ENCODE measurements around the gene SPDYE2. TPM values are rescaled to one million over a fixed set of nuclear protein-coding genes. Genes with fewer than 3 reads are reported as not detected.
"Not testable (repeated sequence)": the region's sequence is repeated elsewhere in the genome, so short reads cannot be mapped to it uniquely, and the experiment has no call there.

The SPDYE2 gene
- polyA plus RNA-seq, 2 donors, result 0.05 TPM; not detected in 1

- H3K9me3 ChIP-seq (ENCODE audit: control insufficient read depth in 2 of 2, insufficient read depth in 1 of 2, low read depth in 1 of 2, low read length in 1 of 2); H3K36me3 ChIP-seq (ENCODE audit: control insufficient read depth in 2 of 2, insufficient read depth in 2 of 2, low read length in 1 of 2); H3K4me3 ChIP-seq (ENCODE audit: low read depth in 1 of 2, low read length in 2 of 2); H3K27ac ChIP-seq (ENCODE audit: low read depth in 2 of 2, low read length in 1 of 2); H3K27me3 ChIP-seq (ENCODE audit: control insufficient read depth in 1 of 2, insufficient read depth in 2 of 2, low read length in 2 of 2); H3K4me1 ChIP-seq (ENCODE audit: control insufficient read depth in 2 of 2, insufficient read depth in 2 of 2, low read length in 1 of 2): not testable (repeated sequence)
- 58 to 100% methylated on average over 2 to 4 of the region's 8 CpGs for WGBS, 2 donors
Measured at GRCh38 chr7:102535062-102535615, 15.9 kb upstream of the SPDYE2 start.

DNA sequence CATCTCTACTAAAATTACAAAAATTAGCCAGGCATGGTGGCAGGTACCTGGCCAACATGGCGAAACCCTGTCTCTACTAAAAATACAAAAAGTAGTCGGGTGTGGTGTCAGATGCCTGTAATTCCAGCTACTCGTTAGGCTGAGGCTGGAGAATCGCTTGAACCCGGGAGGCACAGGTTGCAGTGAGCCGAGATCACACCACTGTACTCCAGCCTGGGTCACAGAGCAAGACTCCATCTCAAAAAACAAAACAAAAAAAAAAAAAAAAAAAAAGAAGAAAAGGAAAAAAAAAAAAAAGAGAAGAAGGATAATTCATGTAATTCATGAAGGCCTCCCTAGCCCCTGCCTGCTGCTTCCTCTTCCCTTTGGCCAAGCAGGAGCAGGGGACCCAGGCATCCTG, 10.4 kb upstream of the SPDYE2 start:
- H3K4me3 ChIP-seq (ENCODE audit: low read depth in 1 of 2, low read length in 2 of 2); H3K27me3 ChIP-seq (ENCODE audit: control insufficient read depth in 1 of 2, insufficient read depth in 2 of 2, low read length in 2 of 2): not testable (repeated sequence)
- 92 to 93% methylated on average over 4 of the region's 6 CpGs for WGBS, 2 donors

GRCh38 chr7:102542083-102542482, 8.9 kb upstream of the SPDYE2 start:
- not testable (repeated sequence) for H3K27ac ChIP-seq (ENCODE audit: low read depth in 2 of 2, low read length in 1 of 2); H3K36me3 ChIP-seq (ENCODE audit: control insufficient read depth in 2 of 2, insufficient read depth in 2 of 2, low read length in 1 of 2); H3K9me3 ChIP-seq (ENCODE audit: control insufficient read depth in 2 of 2, insufficient read depth in 1 of 2, low read depth in 1 of 2, low read length in 1 of 2); H3K4me3 ChIP-seq (ENCODE audit: low read depth in 1 of 2, low read length in 2 of 2); H3K4me1 ChIP-seq (ENCODE audit: control insufficient read depth in 2 of 2, insufficient read depth in 2 of 2, low read length in 1 of 2); H3K27me3 ChIP-seq (ENCODE audit: control insufficient read depth in 1 of 2, insufficient read depth in 2 of 2, low read length in 2 of 2)
- 94 to 98% methylated on average over 3 to 4 of the region's 8 CpGs for WGBS, 2 donors

More for the DNA sequence above, 10.4 kb upstream of the SPDYE2 start:
- not testable (repeated sequence) for H3K27ac ChIP-seq (ENCODE audit: low read depth in 2 of 2, low read length in 1 of 2); H3K4me1 ChIP-seq (ENCODE audit: control insufficient read depth in 2 of 2, insufficient read depth in 2 of 2, low read length in 1 of 2); H3K9me3 ChIP-seq (ENCODE audit: control insufficient read depth in 2 of 2, insufficient read depth in 1 of 2, low read depth in 1 of 2, low read length in 1 of 2); H3K36me3 ChIP-seq (ENCODE audit: control insufficient read depth in 2 of 2, insufficient read depth in 2 of 2, low read length in 1 of 2)

- H3K27me3 ChIP-seq (ENCODE audit: control insufficient read depth in 1 of 2, insufficient read depth in 2 of 2, low read length in 2 of 2); H3K27ac ChIP-seq (ENCODE audit: low read depth in 2 of 2, low read length in 1 of 2); H3K36me3 ChIP-seq (ENCODE audit: control insufficient read depth in 2 of 2, insufficient read depth in 2 of 2, low read length in 1 of 2); H3K9me3 ChIP-seq (ENCODE audit: control insufficient read depth in 2 of 2, insufficient read depth in 1 of 2, low read depth in 1 of 2, low read length in 1 of 2); H3K4me3 ChIP-seq (ENCODE audit: low read depth in 1 of 2, low read length in 2 of 2); H3K4me1 ChIP-seq (ENCODE audit: control insufficient read depth in 2 of 2, insufficient read depth in 2 of 2, low read length in 1 of 2): not testable (repeated sequence)
- 89 to 97% methylated on average over 7 of the region's 11 CpGs for WGBS, 2 donors
Measured at GRCh38 chr7:102542771-102543170, 8.3 kb upstream of the SPDYE2 start.

DNA sequence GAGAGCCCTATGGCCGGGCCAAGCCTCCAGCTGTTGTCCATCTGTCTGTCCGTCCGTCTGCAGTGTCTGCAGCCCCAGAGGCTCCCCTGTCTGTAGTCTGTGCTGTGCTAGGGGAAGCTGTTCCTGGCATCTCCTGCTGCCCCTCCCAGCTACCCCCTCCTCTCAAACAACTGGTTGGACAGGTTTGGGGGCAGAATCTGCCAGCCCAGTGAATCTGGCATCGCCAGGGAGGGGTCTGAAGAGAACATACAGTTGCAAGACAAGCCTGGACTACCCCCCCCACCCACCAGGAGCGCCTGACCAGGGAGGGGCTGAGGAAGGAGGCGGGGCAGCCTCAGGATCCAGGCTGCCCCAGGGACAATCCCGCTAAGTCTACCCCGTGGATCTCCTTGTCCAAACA, 7.4 kb upstream of the SPDYE2 start, which contains the start of gene UPK3BL2:
Gene UPK3BL2 (minus strand): TSS at position 101 of the 400 bp plus-strand sequence. CDS start 60 bp downstream, at position 41.
- H3K27ac ChIP-seq (ENCODE audit: low read depth in 2 of 2, low read length in 1 of 2), result not testable (repeated sequence)
- WGBS, 2 donors, result no CpG with 5 or more reads among the region's 8 CpGs

DNA sequence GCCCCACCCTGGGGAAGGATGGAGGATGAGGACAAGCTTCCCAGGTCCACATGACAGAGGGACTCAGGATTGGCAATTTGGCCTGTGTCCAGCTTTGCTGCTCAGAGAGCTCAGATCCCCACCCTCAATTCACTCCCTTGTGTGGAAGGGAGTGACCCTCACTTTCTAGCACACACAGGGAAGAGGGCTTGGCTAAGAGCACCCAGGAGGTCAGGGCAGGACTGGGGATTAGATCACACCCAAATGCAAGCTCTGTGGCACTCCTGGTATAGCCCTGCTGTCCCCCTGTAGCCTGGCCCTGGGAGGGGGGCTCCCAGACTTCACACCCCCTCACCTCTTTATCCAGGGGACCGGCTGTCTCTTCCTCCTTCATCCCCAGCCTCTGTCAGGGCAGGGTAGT, 6.7 kb upstream of the SPDYE2 start:
- H3K27ac ChIP-seq (ENCODE audit: low read depth in 2 of 2, low read length in 1 of 2); H3K4me3 ChIP-seq (ENCODE audit: low read depth in 1 of 2, low read length in 2 of 2); H3K9me3 ChIP-seq (ENCODE audit: control insufficient read depth in 2 of 2, insufficient read depth in 1 of 2, low read depth in 1 of 2, low read length in 1 of 2); H3K27me3 ChIP-seq (ENCODE audit: control insufficient read depth in 1 of 2, insufficient read depth in 2 of 2, low read length in 2 of 2); H3K4me1 ChIP-seq (ENCODE audit: control insufficient read depth in 2 of 2, insufficient read depth in 2 of 2, low read length in 1 of 2); H3K36me3 ChIP-seq (ENCODE audit: control insufficient read depth in 2 of 2, insufficient read depth in 2 of 2, low read length in 1 of 2): not testable (repeated sequence)
- no CpG with 5 or more reads among the region's 1 CpG for WGBS, 2 donors

More for the DNA sequence above, 7.4 kb upstream of the SPDYE2 start, which contains the start of gene UPK3BL2:
- not testable (repeated sequence) for H3K36me3 ChIP-seq (ENCODE audit: control insufficient read depth in 2 of 2, insufficient read depth in 2 of 2, low read length in 1 of 2); H3K9me3 ChIP-seq (ENCODE audit: control insufficient read depth in 2 of 2, insufficient read depth in 1 of 2, low read depth in 1 of 2, low read length in 1 of 2); H3K27me3 ChIP-seq (ENCODE audit: control insufficient read depth in 1 of 2, insufficient read depth in 2 of 2, low read length in 2 of 2); H3K4me3 ChIP-seq (ENCODE audit: low read depth in 1 of 2, low read length in 2 of 2); H3K4me1 ChIP-seq (ENCODE audit: control insufficient read depth in 2 of 2, insufficient read depth in 2 of 2, low read length in 1 of 2)

DNA sequence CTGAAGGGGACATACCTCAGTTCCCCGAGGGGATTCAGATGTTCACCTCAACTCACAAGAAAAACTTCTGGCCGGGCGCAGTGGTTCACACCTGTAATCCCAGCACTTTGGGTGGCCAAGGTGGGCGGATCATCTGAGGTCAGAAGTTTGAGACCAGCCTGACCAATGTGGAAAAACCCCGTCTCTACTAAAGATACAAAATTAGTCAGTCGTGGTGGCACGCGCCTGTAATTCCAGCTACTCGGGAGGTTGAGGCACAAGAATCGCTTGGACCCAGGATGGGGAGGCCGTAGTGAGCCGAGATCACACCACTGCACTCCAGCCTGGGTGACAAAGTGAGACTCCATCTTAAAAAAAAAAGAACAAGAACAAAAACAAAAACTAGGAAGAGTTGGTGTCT, 5.7 kb upstream of the SPDYE2 start:
- not testable (repeated sequence) for H3K4me1 ChIP-seq (ENCODE audit: control insufficient read depth in 2 of 2, insufficient read depth in 2 of 2, low read length in 1 of 2); H3K4me3 ChIP-seq (ENCODE audit: low read depth in 1 of 2, low read length in 2 of 2); H3K27me3 ChIP-seq (ENCODE audit: control insufficient read depth in 1 of 2, insufficient read depth in 2 of 2, low read length in 2 of 2); H3K9me3 ChIP-seq (ENCODE audit: control insufficient read depth in 2 of 2, insufficient read depth in 1 of 2, low read depth in 1 of 2, low read length in 1 of 2); H3K27ac ChIP-seq (ENCODE audit: low read depth in 2 of 2, low read length in 1 of 2); H3K36me3 ChIP-seq (ENCODE audit: control insufficient read depth in 2 of 2, insufficient read depth in 2 of 2, low read length in 1 of 2)
- WGBS, 2 donors, result 92 to 96% methylated on average over 7 to 8 of the region's 12 CpGs

DNA sequence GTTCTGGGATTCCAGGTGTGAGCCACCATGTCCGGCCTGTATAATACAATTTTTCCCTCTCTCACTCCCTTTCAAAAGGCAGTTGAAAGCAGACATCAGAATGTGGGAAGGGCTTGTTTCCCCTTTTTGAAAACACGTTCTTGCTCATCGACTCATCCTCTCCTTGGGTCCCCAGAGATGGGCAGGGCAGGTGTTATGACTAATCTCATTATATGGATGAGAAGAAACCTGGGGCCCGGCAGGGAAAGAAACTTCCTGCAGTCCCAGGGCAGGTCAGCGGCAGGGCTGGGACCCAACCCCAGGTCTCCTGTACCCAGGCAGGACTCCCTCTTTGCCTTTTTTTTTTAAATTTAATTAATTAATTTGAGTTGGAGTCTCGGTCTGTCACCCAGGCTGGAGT, 4.7 kb upstream of the SPDYE2 start:
- not testable (repeated sequence) for H3K4me1 ChIP-seq (ENCODE audit: control insufficient read depth in 2 of 2, insufficient read depth in 2 of 2, low read length in 1 of 2); H3K4me3 ChIP-seq (ENCODE audit: low read depth in 1 of 2, low read length in 2 of 2); H3K9me3 ChIP-seq (ENCODE audit: control insufficient read depth in 2 of 2, insufficient read depth in 1 of 2, low read depth in 1 of 2, low read length in 1 of 2); H3K36me3 ChIP-seq (ENCODE audit: control insufficient read depth in 2 of 2, insufficient read depth in 2 of 2, low read length in 1 of 2); H3K27ac ChIP-seq (ENCODE audit: low read depth in 2 of 2, low read length in 1 of 2); H3K27me3 ChIP-seq (ENCODE audit: control insufficient read depth in 1 of 2, insufficient read depth in 2 of 2, low read length in 2 of 2)
- 83 to 91% methylated on average over 1 of the region's 6 CpGs for WGBS, 2 donors

DNA sequence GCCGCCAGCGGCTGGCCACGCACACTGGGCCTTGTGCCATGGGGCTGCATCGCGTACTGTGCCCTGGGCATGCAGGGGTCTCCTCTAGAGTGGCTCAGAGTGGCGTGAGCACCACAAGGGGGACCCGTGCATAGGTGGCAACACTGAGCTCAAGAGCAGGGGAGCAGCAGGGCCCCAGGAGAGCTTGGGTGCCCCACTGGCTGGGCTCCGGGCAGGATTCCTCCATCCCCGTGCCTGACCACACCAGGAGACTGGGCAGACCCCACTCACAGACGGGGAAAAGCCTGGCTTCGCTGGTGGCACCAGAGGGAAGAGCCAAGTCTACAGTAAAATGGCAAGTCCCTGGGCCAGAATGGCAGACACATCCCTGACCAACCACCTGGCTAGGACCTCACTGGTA, 17.6 kb downstream of the SPDYE2 start:
- 96% methylated on average over 3 to 4 of the region's 11 CpGs for WGBS, 2 donors
- not testable (repeated sequence) for H3K9me3 ChIP-seq (ENCODE audit: control insufficient read depth in 2 of 2, insufficient read depth in 1 of 2, low read depth in 1 of 2, low read length in 1 of 2); H3K27ac ChIP-seq (ENCODE audit: low read depth in 2 of 2, low read length in 1 of 2)

DNA sequence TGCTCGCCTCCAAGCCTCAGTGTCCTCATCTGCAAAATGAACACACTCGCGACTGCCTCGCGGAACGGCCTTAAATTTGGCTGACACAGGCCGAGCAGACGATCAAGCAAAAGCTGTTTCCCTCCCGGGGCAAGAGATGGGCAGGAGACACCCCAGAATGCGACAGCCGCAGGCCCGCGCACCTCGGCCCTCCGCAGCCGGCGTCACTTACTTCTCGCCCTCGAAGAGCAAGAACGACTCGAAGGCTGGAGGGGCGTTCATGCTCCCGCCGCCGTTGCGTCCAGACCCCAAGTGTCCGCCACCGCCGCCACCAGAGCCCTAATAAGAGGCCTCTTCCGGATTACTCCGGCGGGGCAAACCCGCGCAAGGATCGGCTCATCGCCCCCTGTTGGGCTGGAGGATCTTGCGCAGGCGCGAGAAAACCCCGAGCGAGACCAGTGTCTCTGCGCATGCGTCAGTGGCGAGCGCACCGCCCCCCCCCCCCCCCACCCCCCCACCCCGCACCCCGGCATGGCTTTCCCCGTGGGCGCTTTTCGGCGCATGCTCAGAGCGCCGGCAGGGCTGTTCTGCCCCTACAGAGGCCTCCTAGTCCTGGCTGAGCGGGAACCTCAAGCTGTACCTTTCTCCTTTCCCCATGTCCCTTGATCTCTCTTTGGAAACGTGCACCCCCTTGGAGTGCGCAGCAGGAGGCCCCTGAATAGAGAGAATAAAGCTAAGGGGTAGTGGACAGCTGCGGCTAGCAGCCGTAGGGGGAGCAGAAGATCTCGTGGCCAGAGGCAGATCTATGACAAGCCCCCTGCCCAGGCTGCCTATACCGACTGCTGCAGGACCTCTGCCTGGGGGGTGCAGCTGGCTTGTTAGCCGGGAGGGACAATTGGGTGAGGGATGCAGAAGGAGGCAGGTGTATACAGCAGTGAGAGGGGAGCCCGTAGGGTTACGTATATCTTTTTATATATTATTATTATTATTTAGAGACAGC, 21.5 kb downstream of the SPDYE2 start, which contains the start of gene POLR2J3:
Gene POLR2J3 (minus strand): TSS at position 323 of the 979 bp plus-strand sequence. CDS start 62 bp downstream, at position 261.
- H3K4me1 ChIP-seq (ENCODE audit: control insufficient read depth in 2 of 2, insufficient read depth in 2 of 2, low read length in 1 of 2); H3K36me3 ChIP-seq (ENCODE audit: control insufficient read depth in 2 of 2, insufficient read depth in 2 of 2, low read length in 1 of 2); H3K9me3 ChIP-seq (ENCODE audit: control insufficient read depth in 2 of 2, insufficient read depth in 1 of 2, low read depth in 1 of 2, low read length in 1 of 2); H3K27me3 ChIP-seq (ENCODE audit: control insufficient read depth in 1 of 2, insufficient read depth in 2 of 2, low read length in 2 of 2): not testable (repeated sequence)
- 0% methylated on average over 45 to 52 of the region's 64 CpGs for WGBS, 2 donors
- H3K4me3 ChIP-seq (ENCODE audit: low read depth in 1 of 2, low read length in 2 of 2), result peak within 1 kb of the TSS; percentile 65 to 77
- peak within 1 kb of the TSS in 1 of 2 donors; percentile 85 for H3K27ac ChIP-seq (ENCODE audit: low read depth in 2 of 2, low read length in 1 of 2)

More for the DNA sequence above, 17.6 kb downstream of the SPDYE2 start:
- not testable (repeated sequence) for H3K4me3 ChIP-seq (ENCODE audit: low read depth in 1 of 2, low read length in 2 of 2); H3K4me1 ChIP-seq (ENCODE audit: control insufficient read depth in 2 of 2, insufficient read depth in 2 of 2, low read length in 1 of 2); H3K27me3 ChIP-seq (ENCODE audit: control insufficient read depth in 1 of 2, insufficient read depth in 2 of 2, low read length in 2 of 2); H3K36me3 ChIP-seq (ENCODE audit: control insufficient read depth in 2 of 2, insufficient read depth in 2 of 2, low read length in 1 of 2)

Data from esophagus (tissue), 2 donors.